ENCODE measurements around the gene CDK14.

GRCh38 chr7:91165006-91165845 lies 569.1 kb downstream of the CDK14 start:
- TF ChIP-seq POLR2AphosphoS5 (IDR thresholded peaks at IDR 0.05) (no peak), POLR2A (IDR thresholded peaks at IDR 0.05) (no peak), CTCF (IDR thresholded peaks at IDR 0.05) (no peak)

Measured in upper lobe of left lung (tissue), 4 donors.